ENCODE measurements around the gene ARHGAP23.

Gene ARHGAP23

GRCh38 chr17:38428112-38428642 lies at the start of gene ARHGAP23:
ARHGAP23 (plus strand) TSS chr17:38428464; CDS start chr17:38428486, 22 bp downstream.
- Histone ChIP-seq H3K9me3 (ENCODE audit: insufficient read depth, low read length, severe bottlenecking) (no peaks in the 10 kb centered on the region), H3K36me3 (ENCODE audit: insufficient read depth, low read length) (peaks cover 5% of the 10 kb centered on the region; the same call in 1 of the 2 replicates), H4K20me1 (ENCODE audit: insufficient read depth, low read length) (peaks cover 19% of the 10 kb centered on the region), H3K79me2 (ENCODE audit: insufficient read depth, low read length) (peaks cover 64% of the 10 kb centered on the region), H3K27me3 (ENCODE audit: insufficient read depth, low read length, poor library complexity) (no peaks in the 10 kb centered on the region), H3K4me2 (ENCODE audit: insufficient read depth, low read length) (peak within 1 kb of the TSS; percentile 95), H3K27ac (ENCODE audit: low read length) (peak within 1 kb of the TSS; percentile 95), H3K4me3 (ENCODE audit: low read depth in 1 of 2, low read length in 2 of 2) (peak within 1 kb of the TSS; percentile 72 to 75), H3K9ac (ENCODE audit: low read depth, low read length) (peak within 1 kb of the TSS; percentile 80), H2AFZ (ENCODE audit: low read depth, low read length) (peak within 1 kb of the TSS; percentile 74), H3K4me1 (ENCODE audit: insufficient read depth, low read length) (peaks cover 49% of the 10 kb centered on the region)
- TF ChIP-seq CTCF (IDR thresholded peaks at IDR 0.05; ENCODE audit: borderline replicate concordance, extremely low read depth, low read length, poor library complexity, severe bottlenecking) (no peak), EZH2 (IDR thresholded peaks at IDR 0.05; ENCODE audit: borderline replicate concordance, low read depth, low read length, severe bottlenecking) (no peak)
- ATAC-seq (ENCODE audit: insufficient read depth, low read depth) (peak; percentile 57), DNase-seq (peak; percentile 75)

GRCh38 chr17:38379448-38379847 lies 48.8 kb upstream of the ARHGAP23 start:
- no peak for ATAC-seq (ENCODE audit: insufficient read depth, low read depth)
- no peaks in the 10 kb centered on the region for H3K27me3 ChIP-seq (ENCODE audit: insufficient read depth, low read length, poor library complexity)
- no peak for DNase-seq
- no peaks in the 10 kb centered on the region for H3K9me3 ChIP-seq (ENCODE audit: insufficient read depth, low read length, severe bottlenecking)
- H4K20me1 ChIP-seq (ENCODE audit: insufficient read depth, low read length): no peaks in the 10 kb centered on the region
- H3K4me3 ChIP-seq (ENCODE audit: low read depth in 1 of 2, low read length in 2 of 2): no peak overlapping the region
- H3K4me1 ChIP-seq (ENCODE audit: insufficient read depth, low read length): no peaks in the 10 kb centered on the region
- peaks cover 76% of the 10 kb centered on the region for H3K36me3 ChIP-seq (ENCODE audit: insufficient read depth, low read length)
- H3K79me2 ChIP-seq (ENCODE audit: insufficient read depth, low read length): no peaks in the 10 kb centered on the region
- H3K9ac ChIP-seq (ENCODE audit: low read depth, low read length): no peak overlapping the region
- no peak overlapping the region for H3K4me2 ChIP-seq (ENCODE audit: insufficient read depth, low read length)
- TF ChIP-seq EZH2 (IDR thresholded peaks at IDR 0.05; ENCODE audit: borderline replicate concordance, low read depth, low read length, severe bottlenecking) (no peak), CTCF (IDR thresholded peaks at IDR 0.05; ENCODE audit: borderline replicate concordance, extremely low read depth, low read length, poor library complexity, severe bottlenecking) (no peak)
- H2AFZ ChIP-seq (ENCODE audit: low read depth, low read length): no peak overlapping the region
- no peak overlapping the region for H3K27ac ChIP-seq (ENCODE audit: low read length)

GRCh38 chr17:38395090-38395489 lies 33.2 kb upstream of the ARHGAP23 start:
- peaks cover 67% of the 10 kb centered on the region for H3K36me3 ChIP-seq (ENCODE audit: insufficient read depth, low read length)
- no peak overlapping the region for H3K9ac ChIP-seq (ENCODE audit: low read depth, low read length)
- no peaks in the 10 kb centered on the region for H3K4me1 ChIP-seq (ENCODE audit: insufficient read depth, low read length)
- no peaks in the 10 kb centered on the region for H3K27me3 ChIP-seq (ENCODE audit: insufficient read depth, low read length, poor library complexity)
- TF ChIP-seq CTCF (IDR thresholded peaks at IDR 0.05; ENCODE audit: borderline replicate concordance, extremely low read depth, low read length, poor library complexity, severe bottlenecking) (no peak), EZH2 (IDR thresholded peaks at IDR 0.05; ENCODE audit: borderline replicate concordance, low read depth, low read length, severe bottlenecking) (no peak)
- no peak overlapping the region for H3K27ac ChIP-seq (ENCODE audit: low read length)
- H3K79me2 ChIP-seq (ENCODE audit: insufficient read depth, low read length): 0 out of 2 replicates have a peak, but pooled peaks cover 3% of the 10 kb centered on the region
- DNase-seq (no peak), ATAC-seq (ENCODE audit: insufficient read depth, low read depth) (no peak)
- H3K4me2 ChIP-seq (ENCODE audit: insufficient read depth, low read length): no peak overlapping the region
- no peaks in the 10 kb centered on the region for H3K9me3 ChIP-seq (ENCODE audit: insufficient read depth, low read length, severe bottlenecking)
- H3K4me3 ChIP-seq (ENCODE audit: low read depth in 1 of 2, low read length in 2 of 2): no peak overlapping the region
- no peaks in the 10 kb centered on the region for H4K20me1 ChIP-seq (ENCODE audit: insufficient read depth, low read length)
- no peak overlapping the region for H2AFZ ChIP-seq (ENCODE audit: low read depth, low read length)

All from DND-41 (cell line).